Effector memory CD8-positive, alpha-beta T cell (primary cell): ENCODE measurements around the gene PPARG.

Experiments
- ATAC-seq: fragments of 150-1000 bp; cut with Tn5 transposase; replicated peaks from 2 replicates; pipeline ENCODE4 v1.10.0; 2021; ENCODE audit warnings: mild to moderate bottlenecking, moderate library complexity
- DNase-seq, 3 experiments: peaks; one replicate each; pipeline ENCODE4 v3.0.0; 2021
- H3K27ac Mint-ChIP-seq, 2 donors: one replicate each; pipeline ENCODE4 v1.8.0; 2022; ENCODE audit warnings: mild to moderate bottlenecking in 2 of 2, mixed read lengths in 2 of 2, moderate library complexity in 2 of 2
- H3K27me3 Mint-ChIP-seq, 2 donors: one replicate each; pipeline ENCODE4 v1.8.0; 2022; ENCODE audit warnings: mixed read lengths in 2 of 2
- H3K36me3 Mint-ChIP-seq: one replicate; pipeline ENCODE4 v1.8.0; 2022; ENCODE audit warnings: mild to moderate bottlenecking, moderate library complexity, mixed read lengths; ENCODE audit not compliant: insufficient read depth
- H3K4me1 Mint-ChIP-seq, 2 donors: one replicate each; pipeline ENCODE4 v1.8.0; 2022; ENCODE audit warnings: low read depth in 2 of 2, mixed read lengths in 2 of 2
- H3K4me3 Mint-ChIP-seq, 2 donors: one replicate each; pipeline ENCODE4 v1.8.0; 2022; ENCODE audit warnings: mild to moderate bottlenecking in 2 of 2, mixed read lengths in 2 of 2, moderate library complexity in 2 of 2
- H3K9me3 Mint-ChIP-seq, 2 donors: one replicate each; pipeline ENCODE4 v1.8.0; 2022; ENCODE audit warnings: mixed read lengths in 2 of 2

PPARG gene

DNA sequence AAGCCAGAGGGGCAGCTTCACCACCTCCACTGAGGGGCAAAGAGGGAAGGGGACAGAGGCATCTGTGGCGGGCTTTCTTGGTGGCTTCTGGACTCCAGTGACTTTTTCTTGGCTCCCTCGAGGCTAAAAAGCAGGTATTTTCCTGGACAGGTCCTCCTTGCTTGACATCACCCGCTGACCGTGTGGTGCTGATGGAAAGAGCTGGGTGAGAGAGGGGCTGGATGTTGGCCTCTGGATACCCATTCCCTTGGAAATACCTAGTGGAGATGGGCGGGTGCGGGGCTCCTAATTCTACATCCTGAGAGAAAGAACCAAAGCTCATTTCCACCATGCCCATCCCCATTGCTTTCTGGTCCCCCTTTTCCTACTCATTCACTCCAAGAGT, 148.3 kb downstream of the PPARG start:
- Mint-ChIP-seq H3K36me3 (no peaks in the 10 kb centered on the region), H3K9me3 (no peaks in the 10 kb centered on the region), H3K27ac (no peak overlapping the region), H3K4me3 (no peak overlapping the region), H3K4me1 (no peaks in the 10 kb centered on the region), H3K27me3 (peaks cover 0 to 48% of the 10 kb centered on the region in 2 donors)
- no peak for ATAC-seq
- no peak for DNase-seq

DNA sequence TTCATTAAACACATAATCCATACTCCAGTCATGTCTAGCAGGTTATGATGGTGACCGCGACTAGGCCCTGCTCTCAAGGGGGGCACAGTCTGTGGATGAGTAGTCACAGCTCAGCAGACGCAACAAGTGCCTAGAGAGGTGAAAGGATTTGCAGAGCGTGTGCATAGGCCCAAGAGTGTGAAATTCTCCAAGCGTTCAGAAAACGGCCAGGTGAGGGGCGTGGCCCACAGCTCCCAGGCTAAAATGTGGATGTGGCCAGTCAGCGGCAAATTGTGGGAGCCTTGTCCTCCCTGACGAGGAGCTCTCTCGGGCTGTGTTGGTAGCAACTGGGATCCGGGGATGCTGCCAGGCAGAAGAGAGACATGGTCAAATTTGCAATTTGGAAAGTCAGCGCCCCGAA, 149.0 kb downstream of the PPARG start:
- peaks cover under 1 to 53% of the 10 kb centered on the region in 2 donors for H3K27me3 Mint-ChIP-seq
- ATAC-seq (no peak), DNase-seq (no peak)
- H3K27ac Mint-ChIP-seq, result no peak overlapping the region
- H3K9me3 Mint-ChIP-seq, result no peaks in the 10 kb centered on the region
- no peaks in the 10 kb centered on the region for H3K36me3 Mint-ChIP-seq
- no peaks in the 10 kb centered on the region for H3K4me1 Mint-ChIP-seq
- H3K4me3 Mint-ChIP-seq, result no peak overlapping the region

DNA sequence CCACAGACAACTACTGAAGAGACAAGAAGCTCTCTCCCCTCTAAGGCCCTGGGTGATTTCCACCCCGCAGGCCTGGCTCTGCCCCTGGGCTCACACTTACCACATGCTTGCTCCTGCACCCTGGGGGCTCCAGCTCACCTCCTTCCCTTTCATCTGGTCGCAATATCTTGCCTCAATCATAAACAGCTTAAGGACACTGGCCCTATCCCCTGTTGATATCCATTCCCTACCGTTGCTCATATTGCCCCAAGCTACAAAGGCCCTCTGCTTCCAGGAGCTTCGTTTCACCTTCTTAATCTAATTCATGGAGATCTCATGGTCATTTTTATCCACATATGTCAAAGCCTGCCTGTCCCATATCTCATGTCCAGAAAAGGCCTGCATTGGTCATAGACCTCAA, 149.4 kb downstream of the PPARG start:
- H3K9me3 Mint-ChIP-seq, result no peaks in the 10 kb centered on the region
- H3K27me3 Mint-ChIP-seq, result peaks cover 5 to 58% of the 10 kb centered on the region in 2 donors
- no peak overlapping the region for H3K27ac Mint-ChIP-seq
- no peak overlapping the region for H3K4me3 Mint-ChIP-seq
- H3K4me1 Mint-ChIP-seq, result no peaks in the 10 kb centered on the region
- no peaks in the 10 kb centered on the region for H3K36me3 Mint-ChIP-seq
- no peak for DNase-seq
- ATAC-seq, result no peak

DNA sequence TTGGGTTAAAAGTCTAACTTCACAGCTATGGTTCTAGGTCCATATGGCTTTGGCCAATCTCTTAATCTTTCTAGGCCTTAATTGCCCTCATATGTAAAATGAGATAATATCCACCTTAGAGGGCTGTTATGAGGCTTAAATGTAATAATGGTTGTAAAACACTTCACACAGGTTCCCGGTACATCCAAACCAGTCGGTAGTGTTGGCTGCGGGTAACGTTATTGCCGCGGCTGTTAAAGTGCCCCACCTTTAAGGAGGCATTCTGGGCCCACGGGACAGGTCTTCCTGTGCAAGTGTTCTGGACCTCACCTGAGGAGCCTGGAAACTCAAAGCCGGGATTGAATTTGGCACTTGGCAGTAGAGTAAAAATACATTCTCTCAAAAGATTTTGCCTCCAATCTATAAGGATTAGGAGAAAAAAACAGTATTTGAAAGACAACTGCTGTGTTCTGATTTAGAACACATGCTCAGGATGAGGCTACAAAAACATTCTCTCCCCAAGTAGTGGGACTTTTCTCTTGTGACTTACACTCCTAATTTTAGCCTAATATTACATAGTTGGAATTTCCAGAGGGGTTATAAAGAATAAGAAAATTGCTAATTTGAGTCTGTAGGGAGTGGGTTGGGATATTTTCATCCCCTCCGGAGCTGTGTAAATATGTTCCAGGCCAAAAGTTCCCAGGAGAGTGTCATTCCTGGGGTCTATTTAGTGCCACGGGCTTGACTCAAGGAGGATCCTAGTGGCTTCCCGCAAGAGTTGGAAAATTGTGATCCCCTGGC, 150.5 kb downstream of the PPARG start:
- Mint-ChIP-seq H3K4me3 (no peak overlapping the region), H3K36me3 (no peaks in the 10 kb centered on the region), H3K9me3 (no peaks in the 10 kb centered on the region), H3K27ac (no peak overlapping the region), H3K4me1 (no peaks in the 10 kb centered on the region), H3K27me3 (peaks cover 14 to 68% of the 10 kb centered on the region in 2 donors)
- DNase-seq (no peak), ATAC-seq (no peak)

DNA sequence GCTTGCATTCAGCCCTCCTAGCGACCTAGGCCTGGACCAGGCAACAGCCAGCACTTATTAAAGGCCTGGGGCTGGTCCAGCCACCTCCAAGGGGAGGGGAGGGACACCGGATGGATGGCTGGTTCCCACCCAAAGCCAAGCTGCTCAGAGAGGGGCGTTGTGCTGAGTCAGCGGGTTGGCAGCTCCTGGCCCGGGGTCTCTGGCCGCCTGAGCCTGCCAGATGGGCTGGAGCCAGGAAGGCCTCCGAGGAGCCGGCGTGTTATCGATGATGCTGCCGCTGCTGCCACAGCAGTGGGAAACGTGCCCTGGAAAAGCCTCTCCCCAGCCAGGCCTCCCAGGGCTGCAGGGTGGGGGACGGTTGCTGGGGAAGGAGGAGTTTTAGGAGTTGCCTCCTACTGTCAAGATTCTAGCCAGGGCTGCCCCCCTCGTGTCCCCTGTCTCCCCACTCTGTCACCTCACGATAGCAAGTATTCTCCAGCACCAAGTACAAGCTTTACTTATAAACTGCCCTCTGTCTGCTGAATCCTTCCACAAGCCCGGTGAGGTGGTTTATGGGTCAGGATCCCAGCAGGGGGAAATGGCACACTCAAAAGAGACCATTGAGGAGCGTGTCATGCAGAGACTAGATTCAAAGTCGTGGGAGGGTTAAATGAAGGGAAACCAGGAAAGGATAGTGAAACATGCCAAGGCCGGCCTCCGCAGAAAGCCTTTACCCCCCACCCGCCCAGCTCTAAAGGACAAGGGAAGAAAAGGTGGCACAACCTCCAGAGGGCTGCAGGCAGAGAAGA, 152.3 kb downstream of the PPARG start:
- ATAC-seq, result no peak
- H3K4me1 Mint-ChIP-seq, result no peaks in the 10 kb centered on the region
- no peak overlapping the region for H3K27ac Mint-ChIP-seq
- DNase-seq, result no peak
- H3K9me3 Mint-ChIP-seq, result no peaks in the 10 kb centered on the region
- H3K27me3 Mint-ChIP-seq, result peaks cover 24 to 70% of the 10 kb centered on the region in 2 donors
- no peak overlapping the region for H3K4me3 Mint-ChIP-seq
- no peaks in the 10 kb centered on the region for H3K36me3 Mint-ChIP-seq

DNA sequence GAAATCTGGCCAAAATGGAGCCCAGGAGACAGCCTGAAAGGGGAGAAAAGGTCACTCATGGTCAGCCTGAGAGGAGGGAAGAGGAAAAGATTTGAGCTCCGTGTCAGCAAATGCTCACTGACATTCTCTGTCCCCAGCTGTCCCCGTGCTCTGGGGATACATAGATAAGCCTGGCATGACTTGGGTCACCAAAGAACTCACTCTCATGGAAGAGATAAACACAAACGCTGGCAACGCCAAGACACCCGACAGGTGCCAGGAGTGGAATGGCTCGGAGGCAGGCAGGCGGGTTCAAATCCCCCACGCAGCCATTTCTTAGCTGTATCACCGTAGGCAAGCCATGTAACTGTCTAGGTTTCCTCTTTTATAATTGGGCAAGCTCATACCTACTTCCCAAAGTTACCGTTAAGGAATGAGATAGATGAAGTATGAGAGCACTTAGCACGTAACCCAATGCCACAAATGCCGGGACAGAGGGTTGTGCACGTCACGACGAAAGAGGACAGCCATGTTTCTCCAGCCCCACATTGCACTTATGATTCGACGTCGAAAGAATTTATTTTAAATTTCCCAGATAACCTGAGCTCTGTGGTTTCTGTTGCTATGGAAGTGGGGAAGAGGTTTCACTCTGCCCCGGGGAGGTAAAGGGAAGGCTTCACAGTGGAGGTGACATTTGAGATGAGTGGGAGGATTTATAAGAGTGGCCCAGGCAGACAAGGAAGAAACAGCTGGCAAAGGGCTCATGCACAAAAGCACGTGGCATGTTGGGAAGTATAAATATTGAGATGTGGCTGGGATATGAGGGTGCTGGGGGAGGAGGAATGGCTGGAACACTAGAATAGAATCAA, 154.0 kb downstream of the PPARG start:
- no peak overlapping the region for H3K4me3 Mint-ChIP-seq
- ATAC-seq (no peak), DNase-seq (no peak)
- H3K27me3 Mint-ChIP-seq, result peaks cover 27 to 57% of the 10 kb centered on the region in 2 donors
- no peaks in the 10 kb centered on the region for H3K36me3 Mint-ChIP-seq
- no peaks in the 10 kb centered on the region for H3K9me3 Mint-ChIP-seq
- H3K27ac Mint-ChIP-seq, result no peak overlapping the region
- H3K4me1 Mint-ChIP-seq, result no peaks in the 10 kb centered on the region

DNA sequence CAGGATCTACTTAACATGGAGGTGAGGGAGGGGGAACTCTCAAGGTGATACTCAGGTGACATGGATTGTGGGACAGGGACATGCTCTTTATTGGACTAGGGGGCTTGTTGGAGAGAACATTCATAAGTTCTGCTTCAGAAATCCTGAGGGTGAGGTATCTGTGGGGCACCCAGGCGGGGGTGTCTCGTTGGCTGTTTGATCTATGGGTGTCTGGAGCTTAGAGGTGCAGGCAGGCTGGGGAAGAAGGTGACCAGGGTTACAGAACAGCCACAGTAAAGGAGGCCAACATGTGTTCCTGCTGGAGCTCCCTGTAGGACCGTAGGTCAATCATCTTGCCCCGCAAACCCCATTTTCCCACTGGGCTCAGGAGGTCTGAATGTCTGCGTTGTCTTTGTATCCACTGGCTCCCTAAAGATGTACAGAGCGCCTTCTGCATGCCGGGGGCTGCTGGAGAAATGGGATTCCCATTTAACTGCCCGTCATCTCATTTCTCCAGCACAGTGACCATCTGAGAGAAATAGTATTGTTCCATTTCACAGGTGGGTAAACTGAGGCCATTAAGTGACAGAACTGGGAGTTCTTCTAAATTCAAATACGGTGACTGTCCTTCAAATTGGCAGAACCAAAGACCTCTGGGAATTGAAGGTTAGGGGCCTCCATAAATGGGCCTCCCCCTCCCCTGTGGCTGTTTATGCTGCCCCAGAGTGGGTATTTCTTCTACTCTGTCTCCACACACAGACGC, 155.1 kb downstream of the PPARG start:
- H3K27ac Mint-ChIP-seq, result no peak overlapping the region
- peaks cover 27 to 51% of the 10 kb centered on the region in 2 donors for H3K27me3 Mint-ChIP-seq
- no peak overlapping the region for H3K4me3 Mint-ChIP-seq
- DNase-seq (no peak), ATAC-seq (no peak)
- H3K36me3 Mint-ChIP-seq, result no peaks in the 10 kb centered on the region
- no peaks in the 10 kb centered on the region for H3K4me1 Mint-ChIP-seq
- no peaks in the 10 kb centered on the region for H3K9me3 Mint-ChIP-seq

DNA sequence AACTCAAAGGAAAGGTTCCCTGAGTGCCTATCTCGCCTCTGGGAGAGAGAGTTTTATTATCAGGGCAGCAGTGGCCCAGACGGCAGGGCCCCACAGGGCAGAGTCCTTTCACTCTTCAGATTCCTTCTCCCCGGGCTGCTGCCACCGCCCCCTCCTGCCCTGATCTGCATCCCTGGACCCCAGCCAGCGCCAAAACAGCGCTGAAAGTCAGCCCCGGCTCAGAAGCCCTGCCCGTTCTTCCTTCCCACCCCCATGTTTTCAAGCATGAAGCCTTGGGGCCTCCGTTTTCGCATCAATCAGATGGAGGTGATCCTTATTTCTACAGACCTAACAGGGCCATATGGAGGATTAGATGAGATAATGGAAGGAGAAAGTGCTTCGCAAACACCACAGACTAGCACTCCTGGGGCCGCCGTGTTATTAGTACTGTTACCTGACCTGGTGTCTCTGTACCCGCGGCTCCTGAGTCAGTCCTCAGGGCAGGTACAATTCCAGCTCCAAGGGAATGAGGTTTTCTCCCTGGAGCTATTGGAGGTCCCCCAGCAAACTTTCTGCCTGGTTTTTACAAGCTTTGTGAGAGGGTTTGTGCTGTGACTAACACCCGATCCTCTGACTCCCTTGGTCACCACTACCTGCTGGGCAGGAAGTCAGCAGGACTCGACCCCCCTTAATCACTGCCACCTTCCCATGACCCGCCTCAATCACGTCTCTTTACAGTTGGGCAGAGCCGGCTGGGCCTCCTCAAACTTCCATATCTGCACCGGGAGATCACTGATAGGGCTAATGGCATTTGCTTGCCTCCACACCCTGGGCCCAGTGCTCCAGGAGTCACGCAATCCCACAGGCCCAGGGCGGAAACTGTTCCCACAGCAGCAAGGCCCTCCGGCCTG, 156.0 kb downstream of the PPARG start:
- H3K27ac Mint-ChIP-seq, result no peak overlapping the region
- H3K9me3 Mint-ChIP-seq, result no peaks in the 10 kb centered on the region
- H3K4me1 Mint-ChIP-seq, result no peaks in the 10 kb centered on the region
- ATAC-seq (no peak), DNase-seq (no peak)
- peaks cover 27 to 51% of the 10 kb centered on the region in 2 donors for H3K27me3 Mint-ChIP-seq
- no peak overlapping the region for H3K4me3 Mint-ChIP-seq
- H3K36me3 Mint-ChIP-seq, result no peaks in the 10 kb centered on the region

DNA sequence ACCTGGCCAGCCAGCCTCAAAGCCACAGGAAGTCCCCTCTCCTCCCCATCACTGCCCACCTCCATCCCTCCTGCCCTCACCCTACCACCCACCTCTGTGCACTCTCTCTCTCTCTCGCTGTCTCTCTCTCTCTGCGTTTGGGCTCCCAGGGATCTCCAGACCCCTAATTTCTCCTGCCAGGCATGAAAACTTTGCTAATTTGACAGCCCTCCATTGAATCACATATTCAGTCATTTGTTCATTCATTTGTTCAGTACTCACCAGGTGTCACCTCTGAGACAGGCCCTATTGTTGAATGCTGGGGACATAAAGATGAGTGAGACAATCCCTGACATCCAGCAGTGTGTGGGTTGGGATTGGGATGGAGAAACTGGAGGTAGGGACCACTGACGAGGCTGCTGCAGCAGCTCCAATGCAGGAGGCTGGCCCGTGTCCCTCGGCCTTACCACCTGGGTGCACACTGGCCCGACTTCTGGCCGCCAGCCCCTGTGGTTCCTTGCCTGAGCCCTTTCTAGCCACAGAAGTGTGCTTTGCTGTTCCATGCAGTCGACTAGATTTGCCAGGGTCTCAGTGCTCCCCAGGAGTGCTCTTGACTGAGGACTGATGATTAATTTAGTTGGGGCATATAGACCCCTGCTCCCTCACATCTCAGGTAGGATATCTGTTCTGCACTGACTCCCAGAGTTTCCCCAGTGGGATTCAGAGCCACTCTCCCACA, 156.8 kb downstream of the PPARG start:
- peaks cover 27 to 51% of the 10 kb centered on the region in 2 donors for H3K27me3 Mint-ChIP-seq
- H3K4me3 Mint-ChIP-seq, result no peak overlapping the region
- ATAC-seq, result no peak

DNA sequence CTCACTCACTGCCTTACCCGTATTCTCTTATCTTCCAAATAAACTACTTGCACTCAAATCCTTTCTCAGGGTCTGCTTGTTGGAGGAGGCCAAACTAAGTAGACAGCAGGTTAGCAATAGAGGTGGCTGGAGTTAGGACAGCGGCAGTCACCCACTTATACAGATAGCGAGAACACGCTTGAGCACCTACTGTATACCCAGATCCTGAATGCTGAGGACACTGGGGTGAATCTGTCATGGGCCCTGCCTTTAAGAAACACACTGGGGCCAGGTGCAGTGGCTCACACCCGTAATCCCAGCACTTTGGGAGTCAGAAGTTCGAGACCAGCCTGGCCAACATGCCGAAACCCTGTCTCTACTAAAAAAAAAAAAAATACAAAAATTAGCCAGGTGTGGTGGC, 157.4 kb downstream of the PPARG start:
- H3K9me3 Mint-ChIP-seq, result no peaks in the 10 kb centered on the region
- no peaks in the 10 kb centered on the region for H3K36me3 Mint-ChIP-seq
- no peaks in the 10 kb centered on the region for H3K4me1 Mint-ChIP-seq
- DNase-seq, result no peak
- ATAC-seq, result no peak
- H3K27ac Mint-ChIP-seq, result no peak overlapping the region
- H3K4me3 Mint-ChIP-seq, result no peak overlapping the region
- peaks cover 27 to 48% of the 10 kb centered on the region in 2 donors for H3K27me3 Mint-ChIP-seq

More for the DNA sequence above, 156.8 kb downstream of the PPARG start:
- H3K27ac Mint-ChIP-seq, result no peak overlapping the region
- no peaks in the 10 kb centered on the region for H3K36me3 Mint-ChIP-seq
- H3K4me1 Mint-ChIP-seq, result no peaks in the 10 kb centered on the region
- H3K9me3 Mint-ChIP-seq, result no peaks in the 10 kb centered on the region
- DNase-seq, result no peak

DNA sequence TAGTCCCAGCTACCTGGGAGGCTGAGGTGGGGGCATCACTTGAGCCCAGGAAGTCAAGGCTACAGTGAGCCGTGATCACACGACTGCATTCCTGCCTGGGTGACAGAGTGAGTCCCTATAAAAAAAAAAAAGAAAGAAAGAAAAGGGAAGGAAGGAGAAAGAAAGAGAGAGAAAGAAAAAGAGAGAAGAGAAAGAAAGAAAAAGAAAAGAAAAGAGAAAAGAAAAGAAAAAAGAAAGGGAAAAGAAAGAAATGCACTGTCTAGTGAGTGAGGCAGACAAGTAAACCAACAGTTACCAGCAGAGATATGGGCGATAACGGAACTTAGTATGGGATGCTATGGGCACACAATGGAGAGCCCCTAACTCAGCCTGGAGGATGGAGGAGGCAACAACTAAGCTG, 158.2 kb downstream of the PPARG start:
- H3K36me3 Mint-ChIP-seq, result no peaks in the 10 kb centered on the region
- DNase-seq, result no peak
- H3K27me3 Mint-ChIP-seq, result peaks cover 27 to 41% of the 10 kb centered on the region in 2 donors
- no peak overlapping the region for H3K4me3 Mint-ChIP-seq
- ATAC-seq, result no peak
- H3K4me1 Mint-ChIP-seq, result no peaks in the 10 kb centered on the region
- H3K27ac Mint-ChIP-seq, result peak overlapping the region in 1 of 2 donors; percentile 65
- no peaks in the 10 kb centered on the region for H3K9me3 Mint-ChIP-seq
